ENCODE results near the gene DAP.

- TF ChIP-seq CTCF (conservative IDR thresholded peaks at IDR 0.05 in 1 of 2, IDR thresholded peaks at IDR 0.05 in 1 of 2; ENCODE audit: low read depth in 1 of 2, low read length in 2 of 2) (no peak), EZH2 (IDR thresholded peaks at IDR 0.05; ENCODE audit: low read length, missing control alignments) (no peak)
These were observed 112.0 kb downstream of the DAP start for GRCh38 chr5:10648806-10649665.

Data from fibroblast of lung (primary cell).